ENCODE measurements around the gene CDH13.

The CDH13 gene

DNA sequence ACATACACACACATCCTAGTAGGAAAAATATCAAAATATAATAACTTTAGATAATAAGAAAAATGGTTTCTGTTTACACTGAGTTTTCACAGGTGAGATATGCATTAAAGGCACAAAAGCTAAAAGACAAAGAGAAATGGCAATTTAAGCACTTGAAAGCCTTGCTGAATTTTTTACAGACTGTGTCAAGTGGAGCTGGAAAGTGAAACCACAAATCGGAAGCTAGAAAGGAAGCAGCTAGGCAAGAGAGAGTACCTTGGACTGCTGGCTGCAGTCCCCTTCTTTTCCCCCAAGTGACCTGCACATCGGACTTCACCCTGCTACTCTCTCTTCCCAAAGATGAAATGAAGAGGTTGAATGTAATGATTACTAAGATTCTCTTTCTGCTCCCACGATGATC, 135.1 kb downstream of the CDH13 start:
- DNase-seq (ENCODE audit: extremely low spot score) = no peak
- ChIA-PET CTCF (interaction anchor here (0.7 kb wide), 1 partner anchor 14 kb away, joined by 3 read pairs; no protein-coding TSS in a partner anchor), POLR2A (no interaction called here)
- TF ChIP-seq, protein P1, sequence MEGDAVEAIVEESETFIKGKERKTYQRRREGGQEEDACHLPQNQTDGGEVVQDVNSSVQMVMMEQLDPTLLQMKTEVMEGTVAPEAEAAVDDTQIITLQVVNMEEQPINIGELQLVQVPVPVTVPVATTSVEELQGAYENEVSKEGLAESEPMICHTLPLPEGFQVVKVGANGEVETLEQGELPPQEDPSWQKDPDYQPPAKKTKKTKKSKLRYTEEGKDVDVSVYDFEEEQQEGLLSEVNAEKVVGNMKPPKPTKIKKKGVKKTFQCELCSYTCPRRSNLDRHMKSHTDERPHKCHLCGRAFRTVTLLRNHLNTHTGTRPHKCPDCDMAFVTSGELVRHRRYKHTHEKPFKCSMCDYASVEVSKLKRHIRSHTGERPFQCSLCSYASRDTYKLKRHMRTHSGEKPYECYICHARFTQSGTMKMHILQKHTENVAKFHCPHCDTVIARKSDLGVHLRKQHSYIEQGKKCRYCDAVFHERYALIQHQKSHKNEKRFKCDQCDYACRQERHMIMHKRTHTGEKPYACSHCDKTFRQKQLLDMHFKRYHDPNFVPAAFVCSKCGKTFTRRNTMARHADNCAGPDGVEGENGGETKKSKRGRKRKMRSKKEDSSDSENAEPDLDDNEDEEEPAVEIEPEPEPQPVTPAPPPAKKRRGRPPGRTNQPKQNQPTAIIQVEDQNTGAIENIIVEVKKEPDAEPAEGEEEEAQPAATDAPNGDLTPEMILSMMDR (IDR thresholded peaks at IDR 0.05; ENCODE audit: control extremely low read depth, extremely low read depth, low read depth, missing control alignments) = no peak

DNA sequence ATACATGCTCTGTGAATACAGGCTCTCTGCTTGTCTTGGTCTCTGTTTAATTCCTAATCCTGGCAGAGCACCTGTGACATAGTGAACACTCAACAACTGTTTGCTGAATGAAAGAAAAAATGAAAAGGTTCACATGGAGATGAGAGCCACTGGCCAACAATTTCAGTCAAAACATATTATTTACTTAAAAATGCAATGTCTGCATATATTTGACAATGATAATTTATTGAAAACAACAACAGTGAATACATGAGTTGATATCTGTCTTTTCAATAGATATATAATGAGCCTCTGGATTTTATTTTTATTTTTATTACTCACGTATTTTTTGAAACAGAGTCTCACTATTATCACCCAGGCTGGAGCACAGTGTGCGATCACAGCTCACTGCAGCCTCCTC, 136.6 kb downstream of the CDH13 start:
- CTCF ChIA-PET = no interaction called here
- POLR2A ChIA-PET = no interaction called here
- DNase-seq (ENCODE audit: extremely low spot score) = no peak
- TF ChIP-seq, protein P1 (IDR thresholded peaks at IDR 0.05; ENCODE audit: control extremely low read depth, extremely low read depth, low read depth, missing control alignments) = no peak

DNA sequence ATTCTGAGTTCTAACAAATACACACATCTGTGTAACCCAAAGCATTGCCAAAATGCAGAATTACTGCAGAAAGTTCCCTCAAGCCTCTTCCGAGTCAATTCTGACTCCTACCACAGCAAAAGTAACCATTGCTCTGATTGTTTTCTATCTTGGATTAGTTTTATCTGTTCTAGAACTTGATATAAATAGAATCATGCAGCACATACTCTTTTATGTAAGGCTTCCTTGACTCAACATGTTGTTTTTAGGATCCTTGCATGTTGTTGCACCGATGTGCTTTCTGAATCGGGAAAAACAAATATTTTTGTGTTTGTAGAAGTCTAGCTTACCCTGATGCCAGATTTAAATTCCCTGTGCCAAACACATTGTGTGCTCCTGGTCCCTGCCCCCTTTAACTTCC, 140.4 kb downstream of the CDH13 start:
- TF ChIP-seq, protein P1 (IDR thresholded peaks at IDR 0.05; ENCODE audit: control extremely low read depth, extremely low read depth, low read depth, missing control alignments) = no peak
- ChIA-PET POLR2A (no interaction called here), CTCF (no interaction called here)
- no peak for DNase-seq (ENCODE audit: extremely low spot score)

DNA sequence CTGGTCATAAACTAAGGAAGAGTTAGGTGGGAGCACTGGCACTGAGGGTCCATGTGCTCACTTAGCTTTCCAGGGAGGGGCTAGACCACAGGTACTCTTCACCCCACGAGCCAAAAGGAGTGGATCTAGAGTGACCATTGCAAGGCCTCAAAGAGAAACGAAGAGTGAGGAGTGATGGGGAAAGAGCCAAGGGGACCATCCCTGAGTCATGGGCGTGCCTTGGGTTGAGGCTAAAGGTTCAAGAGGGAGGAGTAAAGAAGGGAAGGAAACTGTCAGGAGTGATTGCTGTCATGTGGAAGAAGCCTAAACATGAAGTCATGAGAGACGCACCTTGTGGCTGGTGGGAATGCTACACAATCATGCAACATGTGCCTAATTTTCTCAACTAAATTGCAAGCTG, 141.0 kb downstream of the CDH13 start:
- TF ChIP-seq, protein P1 (IDR thresholded peaks at IDR 0.05; ENCODE audit: control extremely low read depth, extremely low read depth, low read depth, missing control alignments) = no peak
- ChIA-PET CTCF (interaction anchor here (1.0 kb wide), 1 partner anchor 10 kb away, joined by 3 read pairs; no protein-coding TSS in a partner anchor), POLR2A (no interaction called here)
- no peak for DNase-seq (ENCODE audit: extremely low spot score)

DNA sequence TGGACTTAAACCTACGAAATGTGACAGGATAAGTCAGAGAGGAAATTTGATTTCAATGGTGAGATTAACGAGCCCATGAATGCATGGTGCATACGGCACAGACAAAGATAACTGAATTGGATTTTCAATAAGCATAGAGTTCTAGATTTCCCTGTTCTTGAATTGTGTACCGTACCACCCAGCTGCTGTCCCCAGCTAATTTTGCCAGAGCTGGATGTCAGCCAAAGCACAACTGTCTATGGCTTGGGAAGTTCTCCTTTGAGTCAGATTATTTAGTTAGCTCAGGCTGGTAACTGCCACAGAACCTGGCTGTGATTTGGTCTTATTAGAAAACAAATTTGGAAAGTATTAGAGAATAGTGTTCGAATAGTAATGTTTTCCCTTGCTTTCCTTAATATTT, 143.1 kb downstream of the CDH13 start:
- ChIA-PET CTCF (no interaction called here), POLR2A (no interaction called here)
- no peak for DNase-seq (ENCODE audit: extremely low spot score)
- TF ChIP-seq, protein P1 (IDR thresholded peaks at IDR 0.05; ENCODE audit: control extremely low read depth, extremely low read depth, low read depth, missing control alignments) = no peak

DNA sequence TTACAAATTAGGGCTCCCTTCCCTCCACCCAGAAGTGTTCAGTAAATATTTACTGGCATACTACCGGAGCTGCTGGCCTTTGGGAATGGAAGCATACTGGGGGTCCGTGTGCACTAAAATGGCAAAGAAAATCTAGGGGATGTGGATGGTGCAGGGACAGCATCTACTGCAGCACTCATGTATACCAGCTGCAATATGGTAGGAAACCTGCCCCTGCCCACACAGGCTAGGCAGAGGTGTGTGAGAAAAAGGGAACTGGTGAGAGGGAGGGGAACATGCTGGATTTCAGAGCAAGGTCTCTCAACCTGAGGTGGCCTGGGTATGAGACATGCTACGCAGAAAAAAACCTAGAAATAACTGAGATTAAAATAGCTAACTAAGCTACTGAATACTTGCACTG, 145.4 kb downstream of the CDH13 start:
- ChIA-PET POLR2A (no interaction called here), CTCF (interaction anchor here (1.2 kb wide), 1 partner anchor 19 kb away, joined by 3 read pairs; no protein-coding TSS in a partner anchor)
- no peak for DNase-seq (ENCODE audit: extremely low spot score)
- TF ChIP-seq, protein P1 (IDR thresholded peaks at IDR 0.05; ENCODE audit: control extremely low read depth, extremely low read depth, low read depth, missing control alignments) = no peak

DNA sequence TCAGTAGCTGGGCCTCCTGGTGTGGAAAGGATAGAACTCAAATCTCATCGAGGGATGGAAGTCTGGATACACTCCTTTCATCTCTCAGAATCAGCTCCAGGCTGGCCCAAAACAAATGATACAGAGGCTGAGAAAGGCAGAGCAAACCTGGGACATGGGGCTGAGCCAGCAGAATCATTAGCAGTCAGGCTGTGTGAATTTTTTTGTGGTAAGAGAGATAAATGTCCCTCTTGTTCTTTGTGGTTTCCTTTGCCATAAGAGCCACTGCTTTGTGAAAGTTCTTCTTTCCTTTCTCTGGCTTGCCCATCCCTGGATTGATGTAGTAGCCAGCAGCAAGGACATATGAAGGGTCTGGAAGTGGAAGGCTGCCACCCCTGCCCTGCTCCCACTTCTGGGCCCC, 146.2 kb downstream of the CDH13 start:
- TF ChIP-seq, protein P1 (IDR thresholded peaks at IDR 0.05; ENCODE audit: control extremely low read depth, extremely low read depth, low read depth, missing control alignments) = no peak
- CTCF ChIA-PET = no interaction called here
- POLR2A ChIA-PET = no interaction called here
- DNase-seq (ENCODE audit: extremely low spot score) = no peak

Measured in GM10248 (cell line).